IgD-negative memory B cell (primary cell): ENCODE results near the gene SPACDR. TPM values are rescaled to one million over a fixed set of nuclear protein-coding genes. Genes with fewer than 3 reads are reported as not detected.

Experiments
- H3K27ac Mint-ChIP-seq, 3 donors: one replicate each; pipeline ENCODE4 v1.8.0; 2020 to 2022; ENCODE audit warnings: mild to moderate bottlenecking in 3 of 3, mixed read lengths in 3 of 3, moderate library complexity in 1 of 3
- H3K27me3 Mint-ChIP-seq: one replicate; pipeline ENCODE4 v1.8.0; 2021; ENCODE audit warnings: mixed read lengths
- H3K36me3 Mint-ChIP-seq: one replicate; pipeline ENCODE4 v1.8.0; 2020; ENCODE audit warnings: mild to moderate bottlenecking, mixed read lengths
- H3K4me1 Mint-ChIP-seq, 3 donors: one replicate each; pipeline ENCODE4 v1.8.0; 2020 to 2022; ENCODE audit warnings: mixed read lengths in 3 of 3, mild to moderate bottlenecking in 1 of 3
- H3K4me3 Mint-ChIP-seq, 4 donors: one replicate each; pipeline ENCODE4 v1.8.0; 2020 to 2022; ENCODE audit warnings: mild to moderate bottlenecking in 4 of 4, mixed read lengths in 4 of 4, moderate library complexity in 3 of 4
- H3K9me3 Mint-ChIP-seq, 3 donors: one replicate each; pipeline ENCODE4 v1.8.0; 2020 to 2021; ENCODE audit warnings: mixed read lengths in 3 of 3, mild to moderate bottlenecking in 1 of 3
- polyA plus RNA-seq: library from polyadenylated mRNA; unstranded; fragments of 300-500 nt; fragmentation: Illumina TruSeq; gene quantifications from one replicate; pipeline ENCODE4 v1.2.3, GENCODE V29; 2021

The SPACDR gene
- polyA plus RNA-seq, 1 donor from 2014 or later = 0.78 TPM

DNA sequence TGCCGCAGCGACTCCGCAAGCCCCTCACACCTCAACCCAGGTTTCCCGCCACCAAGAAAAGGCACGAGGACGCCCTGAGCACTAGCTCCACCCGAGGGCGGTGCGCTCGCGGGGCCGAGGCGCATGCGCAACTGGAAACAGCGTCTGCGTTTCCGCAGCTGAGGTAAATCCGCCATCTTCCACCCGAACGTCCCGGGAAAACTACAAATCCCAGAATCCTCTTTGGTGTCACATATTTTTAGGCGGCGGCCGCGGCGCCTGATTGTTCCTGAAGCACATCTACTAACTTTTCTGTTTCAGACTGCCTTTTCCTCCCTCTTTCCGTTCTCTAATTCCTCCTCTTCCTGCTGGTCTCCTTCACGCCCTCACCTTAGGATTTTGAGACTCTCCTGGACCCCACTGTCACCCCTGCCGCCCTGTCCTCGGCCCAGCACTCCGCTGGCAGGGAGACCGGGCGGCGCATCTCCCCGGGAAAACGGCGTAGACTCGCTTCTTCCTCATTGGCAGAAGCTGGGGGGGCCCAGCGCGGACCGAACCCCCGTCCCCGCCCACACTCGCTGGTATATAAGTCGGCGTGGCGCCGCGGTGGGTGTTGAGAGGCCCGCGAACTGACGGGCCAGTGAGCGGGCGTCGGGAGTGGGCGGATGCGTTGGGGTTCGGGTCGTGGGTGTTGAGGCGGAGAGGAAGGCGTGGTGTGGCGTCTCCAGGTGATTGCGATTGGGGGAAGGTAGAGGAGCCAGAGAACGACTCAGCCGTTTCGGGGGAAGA lies 35.7 kb downstream of the SPACDR start, which contains the start of gene ZCWPW1:
ZCWPW1 (minus strand) TSS at position 505 of the 768 bp plus-strand sequence. CDS start 8,054 bp downstream, outside the sequence.
- peak within 1 kb of the TSS; percentile 99 to 100 (median 100) for H3K27ac Mint-ChIP-seq
- peaks cover 1% of the 10 kb centered on the region for H3K36me3 Mint-ChIP-seq
- peak within 1 kb of the TSS; percentile 85 to 100 (median 98) for H3K4me3 Mint-ChIP-seq
- H3K4me1 Mint-ChIP-seq = peaks cover 6 to 17% (median 13%) of the 10 kb centered on the region in 3 donors
- no peaks in the 10 kb centered on the region for H3K9me3 Mint-ChIP-seq
- peaks cover 6% of the 10 kb centered on the region for H3K27me3 Mint-ChIP-seq

GRCh38 chr7:100427762-100428198 lies 36.3 kb downstream of the SPACDR start:
- Mint-ChIP-seq H3K27ac (peak overlapping the region; percentile 99 to 100 (median 100)), H3K36me3 (no peaks in the 10 kb centered on the region), H3K4me3 (peak overlapping the region; percentile 85 to 100 (median 98)), H3K9me3 (no peaks in the 10 kb centered on the region), H3K4me1 (peaks cover 6 to 17% (median 13%) of the 10 kb centered on the region in 3 donors), H3K27me3 (peaks cover 6% of the 10 kb centered on the region)

DNA sequence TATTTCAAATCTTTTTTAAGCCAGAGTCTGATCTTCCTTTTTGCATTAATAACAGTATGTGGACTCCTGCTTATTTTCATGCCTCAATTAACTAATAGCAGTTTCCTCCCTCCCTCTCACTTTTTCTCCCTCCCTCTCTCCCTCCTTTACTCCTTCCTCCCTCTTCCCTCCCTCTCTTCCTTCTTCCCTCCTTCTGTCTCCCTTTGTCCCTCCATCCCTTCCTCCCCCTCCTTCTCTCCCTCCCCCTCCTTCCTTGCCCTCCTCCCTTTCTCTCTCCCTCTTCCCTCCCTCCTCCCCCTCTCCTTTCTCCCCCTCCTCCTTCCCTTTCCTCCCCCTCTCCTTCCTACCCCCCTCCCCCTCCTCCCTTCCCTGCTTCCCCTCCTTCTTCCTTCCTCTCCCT lies 37.5 kb downstream of the SPACDR start:
- Mint-ChIP-seq H3K9me3 (no peaks in the 10 kb centered on the region), H3K4me1 (peaks cover 6% of the 10 kb centered on the region in 3 donors), H3K4me3 (no peak overlapping the region), H3K27me3 (peaks cover 6% of the 10 kb centered on the region), H3K27ac (no peak overlapping the region), H3K36me3 (no peaks in the 10 kb centered on the region)

- peak overlapping the region in 2 of 3 donors; percentile 67 to 71 for H3K27ac Mint-ChIP-seq
These were observed 38.7 kb downstream of the SPACDR start for GRCh38 chr7:100425347-100425746.

GRCh38 chr7:100423315-100423714 lies 40.7 kb downstream of the SPACDR start:
- H3K27ac Mint-ChIP-seq = peak overlapping the region in 1 of 3 donors; percentile 62

More at GRCh38 chr7:100425347-100425746, 38.7 kb downstream of the SPACDR start:
- H3K9me3 Mint-ChIP-seq = no peaks in the 10 kb centered on the region
- H3K4me1 Mint-ChIP-seq = peaks cover 0 to 6% (median 2%) of the 10 kb centered on the region in 3 donors
- H3K4me3 Mint-ChIP-seq = peak overlapping the region in 1 of 4 donors; percentile 25
- H3K27me3 Mint-ChIP-seq = peaks cover 6% of the 10 kb centered on the region
- no peaks in the 10 kb centered on the region for H3K36me3 Mint-ChIP-seq

DNA sequence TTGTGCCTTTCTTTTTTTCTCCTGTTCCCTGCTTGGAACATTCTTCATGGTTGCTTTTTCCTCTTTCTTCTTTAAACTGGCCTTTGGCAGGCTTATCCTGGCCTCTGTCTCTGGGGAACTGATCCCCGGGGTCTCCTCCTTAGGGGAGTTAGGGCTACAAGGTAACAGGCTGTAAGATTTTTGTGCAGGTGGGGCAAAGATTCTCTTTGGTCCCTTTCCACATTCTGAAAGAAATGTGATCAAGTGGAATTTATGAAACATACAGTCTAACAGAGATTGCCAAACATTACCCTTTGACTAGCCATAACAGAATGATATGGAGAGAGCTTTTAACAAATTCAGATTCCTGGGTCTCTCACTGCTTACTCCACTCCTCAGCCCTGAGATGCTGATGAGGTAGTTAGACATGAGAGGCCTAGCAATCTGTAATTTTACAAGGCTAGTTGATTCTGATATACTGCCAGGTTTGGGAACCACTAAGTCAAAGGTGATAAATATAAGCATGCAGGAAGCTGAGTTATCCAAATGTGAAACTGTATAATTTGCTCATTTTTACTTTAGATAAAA lies 44.3 kb downstream of the SPACDR start:
- Mint-ChIP-seq H3K36me3 (peaks cover 5% of the 10 kb centered on the region), H3K9me3 (no peaks in the 10 kb centered on the region), H3K4me3 (no peak overlapping the region)

More at GRCh38 chr7:100423315-100423714, 40.7 kb downstream of the SPACDR start:
- no peaks in the 10 kb centered on the region for H3K9me3 Mint-ChIP-seq
- H3K36me3 Mint-ChIP-seq = peaks cover 1% of the 10 kb centered on the region
- H3K4me1 Mint-ChIP-seq = peaks cover 0 to 5% (median 0%) of the 10 kb centered on the region in 3 donors
- no peak overlapping the region for H3K4me3 Mint-ChIP-seq
- peaks cover 1% of the 10 kb centered on the region for H3K27me3 Mint-ChIP-seq

GRCh38 chr7:100418930-100419659 lies 45.0 kb downstream of the SPACDR start:
- no peaks in the 10 kb centered on the region for H3K27me3 Mint-ChIP-seq
- H3K9me3 Mint-ChIP-seq = no peaks in the 10 kb centered on the region
- H3K36me3 Mint-ChIP-seq = peaks cover 5% of the 10 kb centered on the region
- H3K4me3 Mint-ChIP-seq = no peak overlapping the region
- peak overlapping the region in 1 of 3 donors; percentile 78 for H3K27ac Mint-ChIP-seq
- peaks cover 2 to 10% (median 5%) of the 10 kb centered on the region in 3 donors for H3K4me1 Mint-ChIP-seq

More for the DNA sequence above, 44.3 kb downstream of the SPACDR start:
- H3K4me1 Mint-ChIP-seq = peaks cover 1 to 9% (median 3%) of the 10 kb centered on the region in 3 donors
- no peaks in the 10 kb centered on the region for H3K27me3 Mint-ChIP-seq
- peak overlapping the region in 1 of 3 donors; percentile 78 for H3K27ac Mint-ChIP-seq

- Mint-ChIP-seq H3K27ac (peak overlapping the region in 1 of 3 donors; percentile 22), H3K36me3 (peaks cover 5% of the 10 kb centered on the region), H3K4me1 (peaks cover 12 to 25% (median 18%) of the 10 kb centered on the region in 3 donors), H3K4me3 (no peak overlapping the region), H3K27me3 (no peaks in the 10 kb centered on the region), H3K9me3 (no peaks in the 10 kb centered on the region)
These were observed 48.6 kb downstream of the SPACDR start for GRCh38 chr7:100415448-100415847.

- Mint-ChIP-seq H3K4me3 (peak overlapping the region in 1 of 4 donors; percentile 65), H3K9me3 (no peaks in the 10 kb centered on the region), H3K36me3 (peaks cover 3% of the 10 kb centered on the region), H3K27me3 (no peaks in the 10 kb centered on the region), H3K4me1 (peaks cover 12 to 25% (median 15%) of the 10 kb centered on the region in 3 donors), H3K27ac (peak overlapping the region in 1 of 3 donors; percentile 75)
These were observed 50.2 kb downstream of the SPACDR start for GRCh38 chr7:100413889-100414288.

- Mint-ChIP-seq H3K4me3 (peak overlapping the region in 1 of 4 donors; percentile 65), H3K4me1 (peaks cover 12 to 25% (median 15%) of the 10 kb centered on the region in 3 donors), H3K9me3 (no peaks in the 10 kb centered on the region), H3K27me3 (no peaks in the 10 kb centered on the region), H3K36me3 (peaks cover 3% of the 10 kb centered on the region), H3K27ac (peak overlapping the region in 2 of 3 donors; percentile 72 to 75)
These were observed 50.7 kb downstream of the SPACDR start for GRCh38 chr7:100413346-100413745.

DNA sequence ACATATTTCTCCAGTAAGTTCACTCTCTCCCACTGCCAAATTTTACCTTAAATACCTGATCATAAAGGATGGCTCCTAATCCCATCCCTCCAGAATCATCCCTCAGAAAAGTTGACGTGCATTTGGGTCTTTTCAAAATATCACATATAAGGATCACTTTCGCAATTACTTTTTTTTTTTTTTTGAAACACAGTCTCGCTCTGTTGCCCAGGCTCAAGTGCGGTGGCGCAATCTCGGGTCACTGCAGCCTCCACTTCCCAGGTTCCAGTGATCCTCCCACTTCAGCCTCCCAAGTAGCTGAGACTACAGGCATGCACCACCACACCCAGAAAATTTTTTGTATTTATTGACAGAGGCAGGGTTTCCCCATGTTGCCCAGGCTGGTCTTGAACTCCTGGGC lies 53.0 kb downstream of the SPACDR start:
- Mint-ChIP-seq H3K27me3 (no peaks in the 10 kb centered on the region), H3K27ac (no peak overlapping the region), H3K9me3 (no peaks in the 10 kb centered on the region), H3K4me1 (peaks cover 20 to 31% (median 23%) of the 10 kb centered on the region in 3 donors), H3K36me3 (peaks cover 3% of the 10 kb centered on the region), H3K4me3 (no peak overlapping the region)

DNA sequence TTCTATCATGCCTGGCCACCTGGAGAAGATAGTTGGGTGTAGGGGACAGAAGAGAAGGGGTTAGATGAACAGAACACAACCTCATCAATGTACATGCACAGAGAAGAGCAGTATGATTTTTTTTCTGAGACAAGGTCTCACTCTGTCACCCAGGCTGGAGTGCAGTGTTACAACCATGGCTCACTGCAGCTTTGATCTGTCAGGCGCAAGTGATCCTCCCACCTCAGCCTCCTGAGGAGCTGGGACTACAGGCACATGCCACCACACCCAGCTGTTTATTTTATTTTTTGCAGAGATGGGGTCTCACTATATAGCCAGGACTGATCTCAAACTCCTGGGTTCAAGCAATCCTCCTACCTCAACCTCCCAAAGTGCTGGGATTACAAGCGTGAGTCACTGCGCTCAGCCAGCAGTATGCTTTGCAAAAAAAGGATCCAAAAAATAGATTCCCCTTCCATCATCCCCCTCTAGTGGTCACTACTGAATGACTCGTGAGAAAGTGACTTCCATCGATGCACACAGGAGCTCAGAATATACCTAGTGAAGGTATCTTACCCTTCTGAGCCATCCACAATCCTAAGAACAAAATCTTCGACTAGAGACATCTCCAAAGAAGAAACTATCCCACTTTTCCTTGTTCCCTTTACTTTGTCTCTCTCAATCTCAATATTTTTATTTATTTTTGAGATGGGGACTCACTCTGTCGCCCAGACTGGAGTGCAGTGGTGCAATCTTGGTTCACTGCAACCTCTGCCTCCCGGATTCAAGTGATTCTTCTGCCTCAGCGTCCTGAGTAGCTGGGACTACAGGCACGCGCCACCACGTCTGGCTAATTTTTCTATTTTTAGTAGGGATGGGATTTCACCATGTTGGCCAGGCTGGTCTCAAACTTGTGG lies 56.5 kb downstream of the SPACDR start:
- Mint-ChIP-seq H3K36me3 (no peaks in the 10 kb centered on the region), H3K4me3 (peak overlapping the region in 2 of 4 donors; percentile 50 to 73), H3K27ac (peak overlapping the region in 1 of 3 donors; percentile 18), H3K27me3 (no peaks in the 10 kb centered on the region), H3K9me3 (no peaks in the 10 kb centered on the region), H3K4me1 (peaks cover 9 to 14% (median 10%) of the 10 kb centered on the region in 3 donors)

- H3K27ac Mint-ChIP-seq = peak overlapping the region in 1 of 3 donors; percentile 18
- peaks cover 9 to 10% (median 10%) of the 10 kb centered on the region in 3 donors for H3K4me1 Mint-ChIP-seq
These were observed 57.3 kb downstream of the SPACDR start for GRCh38 chr7:100406767-100407166.

More at GRCh38 chr7:100406767-100407166, 57.3 kb downstream of the SPACDR start:
- Mint-ChIP-seq H3K4me3 (no peak overlapping the region), H3K9me3 (no peaks in the 10 kb centered on the region), H3K27me3 (no peaks in the 10 kb centered on the region), H3K36me3 (peaks cover 2% of the 10 kb centered on the region)
